SK-N-SH treated with all-trans-retinoic acid at 6 μM for 48 hours (cell line): Measurements from ENCODE around the gene PLXNA4.

Experiments
- ARNTL ChIP-seq: fragments of 450-650 bp; formaldehyde crosslinking; IDR thresholded peaks from 2 replicates; pipeline ENCODE4 v1.5.0; 2020; ENCODE audit warnings: low read depth, mild to moderate bottlenecking, moderate library complexity, borderline replicate concordance
- BACH2 ChIP-seq: fragments of 250-450 bp; sonication (Bioruptor Pico); IDR thresholded peaks from 2 replicates; pipeline ENCODE4 v1.9.0; 2021; ENCODE audit warnings: mild to moderate bottlenecking, borderline replicate concordance
- CSDC2 ChIP-seq: fragments of 250-450 bp; sonication (Bioruptor Pico); IDR thresholded peaks from 2 replicates; pipeline ENCODE4 v1.5.0; 2020; ENCODE audit warnings: mild to moderate bottlenecking, moderate library complexity
- ESRRG ChIP-seq: fragments of 250-450 bp; sonication (Bioruptor Pico); IDR thresholded peaks from 2 replicates; pipeline ENCODE4 v1.6.1; 2021; ENCODE audit warnings: mild to moderate bottlenecking
- GLIS3 ChIP-seq: fragments of 250-450 bp; sonication (Bioruptor Pico); IDR thresholded peaks from 2 replicates; pipeline ENCODE4 v1.5.0; 2020; ENCODE audit warnings: mild to moderate bottlenecking, moderate library complexity
- ISL1 ChIP-seq: fragments of 250-450 bp; sonication (Bioruptor Pico); IDR thresholded peaks from 2 replicates; pipeline ENCODE4 v2.1.2; 2022; ENCODE audit warnings: mild to moderate bottlenecking, moderate library complexity
- PPARA ChIP-seq: fragments of 250-450 bp; sonication (Bioruptor Pico); IDR thresholded peaks from 2 replicates; pipeline ENCODE4 v1.5.0; 2020; ENCODE audit warnings: mild to moderate bottlenecking, borderline replicate concordance
- RARB ChIP-seq: fragments of 250-450 bp; sonication (Bioruptor Pico); IDR thresholded peaks from 2 replicates; pipeline ENCODE4 v1.8.0; 2021; ENCODE audit warnings: mild to moderate bottlenecking, moderate library complexity
- SNAI2 ChIP-seq: fragments of 250-450 bp; sonication (Bioruptor Pico); IDR thresholded peaks from 2 replicates; pipeline ENCODE4 v1.5.0; 2020; ENCODE audit warnings: mild to moderate bottlenecking, moderate library complexity
- TOX ChIP-seq: fragments of 250-450 bp; sonication (Bioruptor Pico); IDR thresholded peaks from 2 replicates; pipeline ENCODE4 v1.8.0; 2021; ENCODE audit warnings: mild to moderate bottlenecking, moderate library complexity, borderline replicate concordance
- ZFP3 ChIP-seq: fragments of 250-450 bp; sonication (Bioruptor Pico); IDR thresholded peaks from 2 replicates; pipeline ENCODE4 v1.5.0; 2020; ENCODE audit warnings: mild to moderate bottlenecking, moderate library complexity
- TF ChIP-seq, protein P1 (sequence below): fragments of 250-450 bp; sonication (Bioruptor Pico); IDR thresholded peaks from 2 replicates; pipeline ENCODE4 v1.8.0; 2020; ENCODE audit warnings: mild to moderate bottlenecking, moderate library complexity, borderline replicate concordance
- TF ChIP-seq, protein P2 (sequence below): fragments of 250-450 bp; sonication (Bioruptor Pico); IDR thresholded peaks from 2 replicates; pipeline ENCODE4 v1.5.1; 2020; ENCODE audit warnings: low read depth, mild to moderate bottlenecking, moderate library complexity
- TF ChIP-seq, protein P3 (sequence below): fragments of 250-450 bp; sonication (Bioruptor Pico); IDR thresholded peaks from 2 replicates; pipeline ENCODE4 v1.8.0; 2021; ENCODE audit warnings: low read depth, mild to moderate bottlenecking, moderate library complexity, borderline replicate concordance

DNA sequence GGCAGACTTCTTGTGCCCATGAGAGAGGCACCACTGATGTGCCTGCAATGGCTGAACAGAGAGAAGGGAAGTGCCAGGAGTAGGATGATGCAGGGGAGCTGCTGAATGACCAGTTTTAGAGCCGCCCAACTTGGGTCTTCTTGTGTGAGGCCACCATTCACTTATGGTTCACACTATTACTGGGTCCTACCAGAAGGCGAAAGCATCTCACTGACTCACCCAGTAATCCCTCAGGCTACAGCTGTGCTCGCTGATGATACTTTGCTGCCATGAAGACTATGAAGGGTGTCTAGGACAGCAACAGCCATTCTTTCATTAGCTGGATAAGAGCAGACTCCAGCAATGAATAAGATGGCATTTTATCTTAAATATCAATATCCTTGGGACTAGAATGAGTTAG is 47.6 kb downstream of the PLXNA4 start:
- TF ChIP-seq GLIS3 (CRISPR knock-in tag) (no peak), ARNTL (CRISPR knock-in tag) (no peak), BACH2 (CRISPR knock-in tag) (no peak), ESRRG (no peak), ZFP3 (CRISPR knock-in tag) (no peak), PPARA (CRISPR knock-in tag) (no peak), CSDC2 (no peak), RARB (CRISPR knock-in tag) (no peak), SNAI2 (no peak), ISL1 (CRISPR knock-in tag) (no peak), TOX (CRISPR knock-in tag) (no peak)
- TF ChIP-seq, protein P1, sequence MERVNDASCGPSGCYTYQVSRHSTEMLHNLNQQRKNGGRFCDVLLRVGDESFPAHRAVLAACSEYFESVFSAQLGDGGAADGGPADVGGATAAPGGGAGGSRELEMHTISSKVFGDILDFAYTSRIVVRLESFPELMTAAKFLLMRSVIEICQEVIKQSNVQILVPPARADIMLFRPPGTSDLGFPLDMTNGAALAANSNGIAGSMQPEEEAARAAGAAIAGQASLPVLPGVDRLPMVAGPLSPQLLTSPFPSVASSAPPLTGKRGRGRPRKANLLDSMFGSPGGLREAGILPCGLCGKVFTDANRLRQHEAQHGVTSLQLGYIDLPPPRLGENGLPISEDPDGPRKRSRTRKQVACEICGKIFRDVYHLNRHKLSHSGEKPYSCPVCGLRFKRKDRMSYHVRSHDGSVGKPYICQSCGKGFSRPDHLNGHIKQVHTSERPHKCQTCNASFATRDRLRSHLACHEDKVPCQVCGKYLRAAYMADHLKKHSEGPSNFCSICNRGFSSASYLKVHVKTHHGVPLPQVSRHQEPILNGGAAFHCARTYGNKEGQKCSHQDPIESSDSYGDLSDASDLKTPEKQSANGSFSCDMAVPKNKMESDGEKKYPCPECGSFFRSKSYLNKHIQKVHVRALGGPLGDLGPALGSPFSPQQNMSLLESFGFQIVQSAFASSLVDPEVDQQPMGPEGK (CRISPR knock-in tag): no peak
- TF ChIP-seq, protein P2, sequence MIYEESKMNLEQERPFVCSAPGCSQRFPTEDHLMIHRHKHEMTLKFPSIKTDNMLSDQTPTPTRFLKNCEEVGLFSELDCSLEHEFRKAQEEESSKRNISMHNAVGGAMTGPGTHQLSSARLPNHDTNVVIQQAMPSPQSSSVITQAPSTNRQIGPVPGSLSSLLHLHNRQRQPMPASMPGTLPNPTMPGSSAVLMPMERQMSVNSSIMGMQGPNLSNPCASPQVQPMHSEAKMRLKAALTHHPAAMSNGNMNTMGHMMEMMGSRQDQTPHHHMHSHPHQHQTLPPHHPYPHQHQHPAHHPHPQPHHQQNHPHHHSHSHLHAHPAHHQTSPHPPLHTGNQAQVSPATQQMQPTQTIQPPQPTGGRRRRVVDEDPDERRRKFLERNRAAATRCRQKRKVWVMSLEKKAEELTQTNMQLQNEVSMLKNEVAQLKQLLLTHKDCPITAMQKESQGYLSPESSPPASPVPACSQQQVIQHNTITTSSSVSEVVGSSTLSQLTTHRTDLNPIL (CRISPR knock-in tag): no peak
- TF ChIP-seq, protein P3, sequence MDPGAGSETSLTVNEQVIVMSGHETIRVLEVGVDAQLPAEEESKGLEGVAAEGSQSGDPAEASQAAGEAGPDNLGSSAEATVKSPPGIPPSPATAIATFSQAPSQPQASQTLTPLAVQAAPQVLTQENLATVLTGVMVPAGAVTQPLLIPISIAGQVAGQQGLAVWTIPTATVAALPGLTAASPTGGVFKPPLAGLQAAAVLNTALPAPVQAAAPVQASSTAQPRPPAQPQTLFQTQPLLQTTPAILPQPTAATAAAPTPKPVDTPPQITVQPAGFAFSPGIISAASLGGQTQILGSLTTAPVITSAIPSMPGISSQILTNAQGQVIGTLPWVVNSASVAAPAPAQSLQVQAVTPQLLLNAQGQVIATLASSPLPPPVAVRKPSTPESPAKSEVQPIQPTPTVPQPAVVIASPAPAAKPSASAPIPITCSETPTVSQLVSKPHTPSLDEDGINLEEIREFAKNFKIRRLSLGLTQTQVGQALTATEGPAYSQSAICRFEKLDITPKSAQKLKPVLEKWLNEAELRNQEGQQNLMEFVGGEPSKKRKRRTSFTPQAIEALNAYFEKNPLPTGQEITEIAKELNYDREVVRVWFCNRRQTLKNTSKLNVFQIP (CRISPR knock-in tag): no peak
